ENCODE measurements around the gene TRPC4AP.

DNA sequence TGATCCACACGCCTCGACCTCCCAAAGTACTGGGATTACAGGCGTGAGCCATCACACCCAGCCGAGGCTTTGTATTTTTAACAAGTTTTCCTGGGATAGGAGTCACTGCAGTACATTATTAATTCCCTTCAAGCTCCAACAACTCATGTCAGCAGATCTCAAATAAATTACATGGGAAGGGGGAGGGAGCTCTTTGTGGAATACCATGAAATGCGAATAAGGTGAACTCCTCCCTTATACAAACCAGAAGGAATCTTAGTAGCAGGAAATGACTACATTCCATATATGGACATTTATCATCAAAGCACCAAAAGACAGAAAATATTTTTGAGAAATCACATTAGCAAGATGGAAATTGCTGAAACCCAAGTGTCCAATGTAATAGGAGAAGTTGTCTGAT, 139.9 kb downstream of the TRPC4AP start:
- TF ChIP-seq CTCF (IDR thresholded peaks at IDR 0.05) = no peak
- no peak for TF ChIP-seq POLR2A (IDR thresholded peaks at IDR 0.05)
